T1000 (cell line): Measurements from ENCODE around the gene KRT34.

Source experiments
- DNase-seq: peaks from one replicate; lab custom pipeline; 2025; ENCODE audit warnings: mixed read lengths; lab: John Stamatoyannopoulos, UW

The KRT34 gene

DNA sequence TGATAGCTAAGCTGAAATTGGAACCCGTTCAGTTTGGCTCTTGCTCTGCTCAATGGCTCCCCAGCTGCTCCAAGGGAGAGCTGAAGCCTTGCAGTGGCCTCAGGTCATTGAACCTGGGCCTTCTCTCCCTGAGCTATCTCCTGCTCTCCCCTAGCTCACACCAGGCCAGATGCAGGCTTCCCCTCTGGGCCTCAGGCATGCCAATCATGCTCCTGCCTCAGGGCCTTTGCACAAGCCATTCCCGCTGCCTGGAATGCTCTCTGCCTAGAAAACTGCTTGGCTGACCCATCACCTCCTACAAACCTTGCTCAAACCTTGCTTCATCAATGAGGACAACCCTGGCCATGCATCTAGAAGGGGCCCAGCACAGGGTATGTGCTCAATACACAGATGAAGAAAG, 49.9 kb downstream of the KRT34 start:
- no peak for DNase-seq

DNA sequence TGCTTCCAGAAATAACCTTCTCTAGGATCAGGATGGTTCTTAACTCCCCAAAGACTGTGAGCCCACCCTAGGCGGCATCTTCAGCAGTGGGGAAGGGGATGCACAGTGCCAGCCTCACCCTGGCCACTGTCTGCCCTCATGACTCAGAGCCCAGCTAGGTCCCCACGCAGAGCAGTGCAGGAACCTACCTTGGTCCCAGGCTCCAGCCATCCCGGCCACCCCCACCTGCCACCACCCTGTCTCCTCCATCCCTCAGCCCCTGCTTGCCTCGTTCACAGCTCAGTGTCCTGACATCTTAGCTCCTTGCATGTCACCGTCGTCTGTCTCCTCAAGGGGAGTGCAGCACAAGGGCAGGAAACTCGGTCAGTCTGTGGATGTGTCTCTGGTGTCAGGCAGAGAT, 50.5 kb downstream of the KRT34 start:
- DNase-seq = no peak

DNA sequence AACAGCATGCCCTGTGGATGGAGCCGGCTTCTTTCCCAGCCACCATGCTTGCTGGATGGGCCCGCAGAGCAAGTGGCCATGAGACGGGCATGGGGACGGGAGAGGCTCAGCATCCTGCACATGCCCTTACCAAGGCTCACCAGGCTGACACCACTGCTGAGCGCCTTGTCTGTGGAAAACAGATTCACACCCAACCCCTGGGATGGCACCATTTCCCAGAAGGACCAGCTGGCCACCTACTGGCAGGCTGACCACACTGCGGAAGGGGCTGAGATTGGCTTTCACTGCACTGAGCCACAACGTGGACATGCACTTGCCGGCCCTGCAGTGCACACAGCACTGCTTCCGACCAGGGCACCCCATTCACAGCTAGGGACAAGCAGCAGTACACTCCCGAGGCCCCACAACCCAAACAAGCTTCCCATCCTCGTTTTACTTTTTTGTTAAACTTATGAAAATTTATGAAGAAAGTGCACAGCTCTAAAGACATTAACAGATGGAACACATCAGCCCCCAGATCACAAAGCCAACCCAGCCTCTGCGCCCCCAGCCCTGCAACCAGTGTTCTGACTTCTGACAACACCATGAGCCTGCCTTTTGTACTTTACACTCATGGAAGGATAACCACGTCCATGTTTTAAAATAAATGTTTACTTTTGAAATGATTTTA, 52.7 kb downstream of the KRT34 start:
- peak; percentile 23 for DNase-seq

DNA sequence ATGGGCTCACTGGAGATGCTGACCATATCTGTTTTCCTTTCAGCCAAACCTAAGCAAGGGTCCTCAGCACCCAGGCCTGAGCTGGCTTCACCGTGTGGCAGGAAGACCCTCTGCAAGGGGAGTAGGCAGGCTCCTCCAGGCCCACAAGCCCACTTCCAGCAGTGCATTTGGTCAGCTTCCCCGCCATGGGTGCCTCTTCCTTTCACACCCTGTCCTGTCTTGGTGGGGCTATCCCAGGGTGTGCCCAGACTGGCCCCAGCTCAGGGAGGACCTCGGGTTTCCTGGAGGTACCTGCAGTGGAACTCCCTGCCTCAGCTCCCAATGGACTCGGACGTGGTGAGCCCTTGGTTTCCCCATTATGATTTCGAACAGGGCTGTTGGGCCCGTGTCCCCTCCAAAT, 53.9 kb downstream of the KRT34 start:
- DNase-seq = no peak
